Motor neuron (in vitro differentiated cells): Measurements from ENCODE around the gene SAXO1. TPM values are rescaled to one million over a fixed set of nuclear protein-coding genes. Genes with fewer than 3 reads are reported as not detected.
A peak's percentile ranks its signal among the peaks of the same experiment; 100 is the strongest.

Experiments
- ATAC-seq, 8 experiments: fragments of 200-7000 bp; cut with Tn5 transposase; replicated peaks in 6 of 8; 2 replicates each; pipeline ENCODE4 v1.8.0; 2021; ENCODE audit warnings: mild to moderate bottlenecking in 8 of 8, moderate library complexity in 8 of 8
- H3K27ac ChIP-seq, 2 donors: fragments of 250-450 bp; sonication (Bioruptor Pico); 2 replicates each; pipeline ENCODE4 v1.9.0; 2021; ENCODE audit warnings: antibody characterized with exemption in 2 of 2, mild to moderate bottlenecking in 2 of 2, moderate library complexity in 1 of 2
- H3K4me1 ChIP-seq, 2 donors: fragments of 250-450 bp; sonication (Bioruptor Pico); replicated peaks in 1 of 2; 2 replicates each; pipeline ENCODE4 v1.6.1; 2021; ENCODE audit warnings: antibody characterized with exemption in 2 of 2, mild to moderate bottlenecking in 2 of 2, moderate library complexity in 1 of 2
- H3K4me3 ChIP-seq, 5 donors: fragments of 250-450 bp; sonication (Bioruptor Pico); 2 replicates each; pipeline ENCODE4 v1.9.0; 2021; ENCODE audit warnings: antibody characterized with exemption in 5 of 5, mild to moderate bottlenecking in 5 of 5, moderate library complexity in 4 of 5
- WGBS, 10 experiments: fragments of 450-650 bp; shearing (Covaris generic); methylation state at CpG; one replicate each; pipeline ENCODE4 v1.0.0; 2022; 5-methylcytosine and 5-hydroxymethylcytosine counted together
- in situ Hi-C, 9 experiments: fragments of 400-800 bp; cut with MboI; loops; one replicate each; pipeline ENCODE4 v1.15.0; 2021; ENCODE audit warnings: low sequenced_read_pairs in 9 of 9, low pct_unique_long_range_greater_than_20kb in 2 of 9; ENCODE audit not compliant: unreplicated experiment in 9 of 9
- total RNA-seq, 8 experiments: library from RNA; unstranded; fragments of 300-600 nt; gene quantifications; 2 replicates each; pipeline versions ENCODE4 v1.2.3 to v1.2.4, GENCODE V29; 2022

SAXO1 gene
- total RNA-seq, 8 experiments from 2014 or later, result 0.21 to 0.92 (median 0.34) TPM

- in situ Hi-C loops, result no loop called here
- 57 to 100% (median 88%) methylated on average over 1 to 2 of the region's 2 CpGs; no CpG with 5 or more reads in 1 of the 10 experiments for WGBS, 10 experiments
Measured at GRCh38 chr9:18903450-18903849, 129.6 kb downstream of the SAXO1 start.

GRCh38 chr9:18896531-18897179, 136.4 kb downstream of the SAXO1 start:
- H3K4me1 ChIP-seq, result no peaks in the 10 kb centered on the region
- 94 to 100% methylated on average over 2 of the region's 2 CpGs; no CpG with 5 or more reads in 8 of the 10 experiments for WGBS, 10 experiments
- no peak overlapping the region for H3K4me3 ChIP-seq
- peak in 2 of 8 experiments; percentile 34 to 36 for ATAC-seq
- H3K27ac ChIP-seq, result no peak overlapping the region
- in situ Hi-C loops, result loop anchor here in 1 of 9 experiments (25.0 kb wide), 1 partner anchor 91 kb away; no protein-coding TSS in a partner anchor

More at GRCh38 chr9:18903450-18903849, 129.6 kb downstream of the SAXO1 start:
- Histone ChIP-seq H3K4me3 (no peak overlapping the region), H3K27ac (no peak overlapping the region), H3K4me1 (no peaks in the 10 kb centered on the region)
- no peak for ATAC-seq

DNA sequence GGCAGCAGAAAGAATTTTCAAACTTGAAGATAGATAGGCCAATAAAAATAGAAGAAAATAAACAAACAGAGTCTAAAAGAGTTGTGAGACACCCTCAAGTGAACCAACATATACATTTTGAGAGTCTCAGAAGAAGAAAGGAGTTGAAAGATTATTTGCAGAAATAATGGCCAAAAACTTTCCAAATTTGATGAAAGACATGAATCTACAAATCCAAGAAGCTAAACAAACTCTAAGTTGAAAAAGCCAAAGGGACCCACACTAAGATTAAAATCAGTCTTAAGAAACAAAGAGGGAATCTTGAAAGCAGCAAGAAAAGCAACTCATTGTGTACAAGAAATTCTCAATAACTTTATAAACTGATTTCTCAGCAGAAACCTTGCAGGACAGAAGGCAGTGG, 137.0 kb downstream of the SAXO1 start:
- in situ Hi-C loops, result loop anchor here in 1 of 9 experiments (25.0 kb wide), 1 partner anchor 91 kb away; no protein-coding TSS in a partner anchor
- no peak overlapping the region for H3K4me3 ChIP-seq
- H3K4me1 ChIP-seq, result no peaks in the 10 kb centered on the region
- no peak overlapping the region for H3K27ac ChIP-seq
- ATAC-seq, result no peak

GRCh38 chr9:18893491-18893890, 139.5 kb downstream of the SAXO1 start:
- WGBS, 10 experiments, result 0 to 100% (median 100%) methylated on average over 1 of the region's 1 CpG; no CpG with 5 or more reads in 5 of the 10 experiments
- ATAC-seq, result no peak
- in situ Hi-C loops, result loop anchor here in 1 of 9 experiments (25.0 kb wide), 1 partner anchor 94 kb away; no protein-coding TSS in a partner anchor
- Histone ChIP-seq H3K4me3 (no peak overlapping the region), H3K4me1 (no peaks in the 10 kb centered on the region), H3K27ac (no peak overlapping the region)

- ATAC-seq, result no peak
- H3K27ac ChIP-seq, result no peak overlapping the region
- 10 to 100% (median 71%) methylated on average over 1 to 4 of the region's 4 CpGs; no CpG with 5 or more reads in 2 of the 10 experiments for WGBS, 10 experiments
- H3K4me3 ChIP-seq, result no peak overlapping the region
- in situ Hi-C loops, result loop anchor here in 1 of 9 experiments (25.0 kb wide), 1 partner anchor 94 kb away; no protein-coding TSS in a partner anchor
- H3K4me1 ChIP-seq, result no peaks in the 10 kb centered on the region
Measured at GRCh38 chr9:18893046-18893445, 140.0 kb downstream of the SAXO1 start.

DNA sequence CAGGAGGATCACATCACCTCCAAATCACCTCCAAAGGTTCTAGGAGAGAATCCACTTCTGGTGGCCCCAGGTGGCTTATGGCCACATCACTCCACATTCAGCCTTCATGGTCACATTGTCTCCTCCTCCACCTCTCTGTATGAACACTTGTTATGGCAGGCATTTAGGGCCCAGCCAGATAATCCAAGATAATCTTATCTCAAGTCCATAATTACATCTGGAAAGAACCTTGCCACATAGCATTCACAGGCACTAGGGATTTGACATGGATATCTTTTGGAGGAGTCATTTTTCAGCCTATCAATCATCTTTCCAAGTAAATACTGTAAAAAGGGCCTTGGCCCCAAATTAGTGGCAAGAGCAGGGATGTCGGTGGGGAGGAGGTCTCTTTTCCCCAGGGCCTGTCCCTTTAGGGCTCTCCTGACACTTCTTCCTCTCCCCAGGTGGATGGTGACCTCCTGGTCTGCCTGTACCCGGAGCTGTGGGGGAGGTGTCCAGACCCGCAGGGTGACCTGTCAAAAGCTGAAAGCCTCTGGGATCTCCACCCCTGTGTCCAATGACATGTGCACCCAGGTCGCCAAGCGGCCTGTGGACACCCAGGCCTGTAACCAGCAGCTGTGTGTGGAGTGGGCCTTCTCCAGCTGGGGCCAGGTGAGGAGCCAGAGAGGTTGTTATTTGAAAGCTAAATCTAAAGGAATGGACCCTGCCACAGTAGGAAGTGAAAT, 140.9 kb downstream of the SAXO1 start:
- Histone ChIP-seq H3K4me1 (no peaks in the 10 kb centered on the region), H3K27ac (no peak overlapping the region), H3K4me3 (no peak overlapping the region)
- no peak for ATAC-seq
- WGBS, 10 experiments, result 78 to 98% (median 92%) methylated on average over 3 to 5 of the region's 5 CpGs; no CpG with 5 or more reads in 7 of the 10 experiments
- in situ Hi-C loops, result loop anchor here in 1 of 9 experiments (25.0 kb wide), 1 partner anchor 95 kb away; no protein-coding TSS in a partner anchor

GRCh38 chr9:18890372-18890771, 142.6 kb downstream of the SAXO1 start:
- 51 to 100% (median 82%) methylated on average over 1 to 4 of the region's 4 CpGs; no CpG with 5 or more reads in 3 of the 10 experiments for WGBS, 10 experiments
- ATAC-seq, result peak in 2 of 8 experiments; percentile 12 to 31
- in situ Hi-C loops, result loop anchor here in 1 of 9 experiments (25.0 kb wide), 1 partner anchor 97 kb away; no protein-coding TSS in a partner anchor
- Histone ChIP-seq H3K4me3 (no peak overlapping the region), H3K27ac (no peak overlapping the region), H3K4me1 (no peaks in the 10 kb centered on the region)

- Histone ChIP-seq H3K4me1 (no peaks in the 10 kb centered on the region), H3K4me3 (no peak overlapping the region), H3K27ac (no peak overlapping the region)
- WGBS, 10 experiments, result 83 to 100% (median 92%) methylated on average over 2 to 10 of the region's 12 CpGs; no CpG with 5 or more reads in 6 of the 10 experiments
- peak in 1 of 8 experiments; percentile 32 for ATAC-seq
- in situ Hi-C loops, result loop anchor here in 1 of 9 experiments (25.0 kb wide), 1 partner anchor 98 kb away; no protein-coding TSS in a partner anchor
Measured at GRCh38 chr9:18889550-18889949, 143.5 kb downstream of the SAXO1 start.

DNA sequence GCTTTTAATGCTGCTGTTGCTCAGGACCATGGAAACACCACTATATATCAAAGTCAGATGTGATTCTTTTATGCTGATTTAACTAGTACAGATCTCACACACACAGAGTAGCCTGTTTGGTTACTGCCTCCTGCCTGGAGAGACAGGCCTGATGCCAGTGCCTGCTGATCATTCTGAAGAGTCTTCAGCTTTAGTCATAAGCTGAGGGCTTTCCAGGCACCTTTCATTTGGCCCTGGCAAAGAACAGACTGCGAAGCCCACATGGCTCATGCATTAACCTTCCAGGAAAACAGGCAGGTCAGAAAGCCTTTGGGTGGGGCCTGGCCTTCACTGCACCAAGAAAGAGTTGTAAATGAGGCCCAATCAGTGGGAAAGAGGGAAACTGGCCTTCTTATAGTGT, 144.7 kb downstream of the SAXO1 start:
- 86% methylated on average over 1 of the region's 1 CpG; no CpG with 5 or more reads in 9 of the 10 experiments for WGBS, 10 experiments
- H3K4me1 ChIP-seq, result no peaks in the 10 kb centered on the region
- in situ Hi-C loops, result loop anchor here in 1 of 9 experiments (25.0 kb wide), 1 partner anchor 99 kb away; no protein-coding TSS in a partner anchor
- H3K4me3 ChIP-seq, result no peak overlapping the region
- no peak overlapping the region for H3K27ac ChIP-seq
- ATAC-seq, result peak in 4 of 8 experiments; percentile 47 to 88 (median 84)

- ATAC-seq, result no peak
- Histone ChIP-seq H3K4me1 (no peaks in the 10 kb centered on the region), H3K4me3 (no peak overlapping the region), H3K27ac (no peak overlapping the region)
- no CpG with 5 or more reads among the region's 1 CpG for WGBS, 10 experiments
- in situ Hi-C loops, result loop anchor here in 1 of 9 experiments (25.0 kb wide), 1 partner anchor 100 kb away; no protein-coding TSS in a partner anchor
Measured at GRCh38 chr9:18887546-18887945, 145.5 kb downstream of the SAXO1 start.

GRCh38 chr9:18881758-18882157, 151.3 kb downstream of the SAXO1 start:
- in situ Hi-C loops, result loop anchor here in 1 of 9 experiments (25.0 kb wide), 1 partner anchor 106 kb away; no protein-coding TSS in a partner anchor
- H3K4me3 ChIP-seq, result no peak overlapping the region
- no peak for ATAC-seq
- WGBS, 10 experiments, result 0 to 100% (median 76%) methylated on average over 1 to 2 of the region's 2 CpGs; no CpG with 5 or more reads in 6 of the 10 experiments
- H3K4me1 ChIP-seq, result no peaks in the 10 kb centered on the region
- no peak overlapping the region for H3K27ac ChIP-seq

DNA sequence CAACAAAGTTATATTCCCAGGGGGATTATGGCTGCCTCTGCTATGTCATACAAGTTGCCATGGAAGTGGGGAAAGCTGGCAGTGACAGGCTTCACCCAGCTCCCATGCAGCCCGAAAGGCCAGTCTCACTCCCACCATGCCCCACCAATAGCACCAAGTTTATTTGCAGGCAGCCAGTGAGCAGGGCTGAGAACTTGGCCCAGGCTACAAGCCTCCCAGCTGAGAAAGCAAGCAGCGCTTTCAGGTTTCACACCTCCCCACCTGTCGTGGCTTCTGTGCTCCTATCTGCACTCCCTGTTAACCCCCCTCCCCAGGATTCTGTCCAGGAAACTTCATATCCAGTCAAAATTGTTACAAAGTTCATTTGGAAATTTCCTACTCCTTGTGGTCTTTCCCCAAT, 155.0 kb downstream of the SAXO1 start:
- 85 to 100% (median 86%) methylated on average over 2 of the region's 3 CpGs; no CpG with 5 or more reads in 7 of the 10 experiments for WGBS, 10 experiments
- H3K4me1 ChIP-seq, result no peaks in the 10 kb centered on the region
- in situ Hi-C loops, result loop anchor here in 1 of 9 experiments (25.0 kb wide), 1 partner anchor 109 kb away; no protein-coding TSS in a partner anchor
- ATAC-seq, result no peak
- no peak overlapping the region for H3K27ac ChIP-seq
- H3K4me3 ChIP-seq, result no peak overlapping the region
